GM20000 (cell line): ENCODE measurements around the gene CACNA2D2.

Source experiments
- DNase-seq: peaks from one replicate; pipeline ENCODE4 v3.0.0; 2012; ENCODE audit warnings: low spot score
- TF ChIP-seq, protein P1 (sequence below): IDR thresholded peaks from 2 replicates; pipeline ENCODE4 v1.5.1; 2012; ENCODE audit warnings: mild to moderate bottlenecking, control low read depth; ENCODE audit errors: extremely low read depth, missing control alignments

The CACNA2D2 gene

DNA sequence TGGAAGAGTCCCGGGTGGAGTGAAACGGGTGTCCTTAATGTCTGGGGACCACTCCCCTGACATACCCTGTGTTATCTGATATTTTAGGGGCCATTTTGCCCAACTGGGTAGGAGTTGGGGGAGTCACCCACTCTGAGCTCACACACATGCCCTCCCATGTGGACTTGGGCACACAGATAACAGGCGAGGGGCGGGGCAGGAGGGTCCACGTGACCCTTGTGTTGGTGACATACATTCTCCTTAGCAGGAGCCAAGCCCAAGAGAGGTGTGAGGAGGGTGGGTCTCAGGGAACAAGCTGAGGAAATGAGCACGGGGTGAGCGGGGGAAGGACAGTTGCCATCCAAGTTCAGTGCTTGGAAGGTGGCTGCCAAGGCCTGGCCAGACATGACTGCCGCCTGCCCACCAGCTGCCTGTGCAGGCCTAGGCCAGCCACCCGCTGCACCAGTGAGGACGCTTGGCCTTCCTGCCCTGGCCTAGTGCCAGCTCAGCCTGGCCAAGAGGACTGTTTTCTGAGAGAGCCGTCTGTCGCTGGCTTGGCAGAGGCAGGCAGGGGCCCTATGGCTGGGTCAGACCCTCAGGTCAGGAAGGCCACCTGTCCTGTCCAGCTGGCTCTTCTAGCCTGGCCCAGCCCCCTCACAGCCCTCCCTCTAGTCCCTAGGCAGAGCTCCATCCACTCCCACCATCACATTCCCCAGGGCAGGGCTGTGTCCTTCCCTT is 112.8 kb downstream of the CACNA2D2 start:
- TF ChIP-seq, protein P1, sequence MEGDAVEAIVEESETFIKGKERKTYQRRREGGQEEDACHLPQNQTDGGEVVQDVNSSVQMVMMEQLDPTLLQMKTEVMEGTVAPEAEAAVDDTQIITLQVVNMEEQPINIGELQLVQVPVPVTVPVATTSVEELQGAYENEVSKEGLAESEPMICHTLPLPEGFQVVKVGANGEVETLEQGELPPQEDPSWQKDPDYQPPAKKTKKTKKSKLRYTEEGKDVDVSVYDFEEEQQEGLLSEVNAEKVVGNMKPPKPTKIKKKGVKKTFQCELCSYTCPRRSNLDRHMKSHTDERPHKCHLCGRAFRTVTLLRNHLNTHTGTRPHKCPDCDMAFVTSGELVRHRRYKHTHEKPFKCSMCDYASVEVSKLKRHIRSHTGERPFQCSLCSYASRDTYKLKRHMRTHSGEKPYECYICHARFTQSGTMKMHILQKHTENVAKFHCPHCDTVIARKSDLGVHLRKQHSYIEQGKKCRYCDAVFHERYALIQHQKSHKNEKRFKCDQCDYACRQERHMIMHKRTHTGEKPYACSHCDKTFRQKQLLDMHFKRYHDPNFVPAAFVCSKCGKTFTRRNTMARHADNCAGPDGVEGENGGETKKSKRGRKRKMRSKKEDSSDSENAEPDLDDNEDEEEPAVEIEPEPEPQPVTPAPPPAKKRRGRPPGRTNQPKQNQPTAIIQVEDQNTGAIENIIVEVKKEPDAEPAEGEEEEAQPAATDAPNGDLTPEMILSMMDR: no peak
- no peak for DNase-seq

DNA sequence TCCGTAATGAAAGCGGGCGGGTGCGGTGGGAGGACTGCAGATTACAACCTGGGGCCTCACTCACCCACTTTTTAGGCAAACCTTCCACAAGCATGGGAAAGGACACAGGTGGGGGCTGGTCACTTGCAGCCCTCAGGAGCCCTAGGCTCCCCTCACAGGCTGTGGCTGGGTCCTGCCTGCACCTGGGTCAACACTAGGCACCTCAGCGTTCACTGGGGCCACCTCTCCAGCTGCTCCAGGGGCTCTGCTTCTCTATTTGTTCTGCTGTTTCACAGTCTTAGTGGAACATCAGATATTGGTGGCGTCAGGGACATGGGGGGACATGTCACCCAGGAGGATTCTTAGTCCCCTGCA is 114.0 kb downstream of the CACNA2D2 start:
- TF ChIP-seq, protein P1: no peak
- no peak for DNase-seq

DNA sequence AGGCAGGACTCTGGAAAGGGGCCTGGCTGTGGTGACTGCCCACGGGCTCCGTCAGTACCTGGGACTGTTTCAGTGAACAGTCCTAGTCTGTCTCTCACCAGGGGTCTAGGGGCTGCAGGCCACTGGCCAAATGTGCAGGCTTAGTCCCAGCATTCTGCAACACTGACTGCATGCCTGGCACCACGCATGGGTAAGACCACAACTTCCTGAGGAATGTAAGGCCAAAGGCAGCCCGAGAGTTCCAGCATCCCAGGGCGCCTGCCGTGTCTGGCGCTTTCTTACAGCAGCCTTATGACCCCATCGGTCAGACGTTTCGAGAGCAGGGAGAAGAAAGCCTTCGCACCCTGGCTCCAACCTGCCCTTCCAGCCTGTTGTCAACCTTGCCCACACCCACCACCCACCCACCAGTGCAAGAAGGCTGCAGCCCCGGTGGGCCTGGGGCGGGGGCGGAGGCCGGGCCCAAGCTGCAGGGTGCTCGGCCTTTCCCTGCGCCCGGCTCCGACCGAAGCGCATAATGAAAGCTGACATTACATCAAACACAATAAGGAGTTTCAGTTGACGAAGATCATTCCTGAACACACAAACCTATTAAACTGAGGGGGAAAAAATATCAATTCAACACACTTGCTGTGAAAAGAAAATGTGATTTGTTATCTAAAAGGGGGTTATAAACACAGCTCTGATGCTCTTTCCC is 114.6 kb downstream of the CACNA2D2 start:
- TF ChIP-seq, protein P1: no peak
- DNase-seq: no peak

DNA sequence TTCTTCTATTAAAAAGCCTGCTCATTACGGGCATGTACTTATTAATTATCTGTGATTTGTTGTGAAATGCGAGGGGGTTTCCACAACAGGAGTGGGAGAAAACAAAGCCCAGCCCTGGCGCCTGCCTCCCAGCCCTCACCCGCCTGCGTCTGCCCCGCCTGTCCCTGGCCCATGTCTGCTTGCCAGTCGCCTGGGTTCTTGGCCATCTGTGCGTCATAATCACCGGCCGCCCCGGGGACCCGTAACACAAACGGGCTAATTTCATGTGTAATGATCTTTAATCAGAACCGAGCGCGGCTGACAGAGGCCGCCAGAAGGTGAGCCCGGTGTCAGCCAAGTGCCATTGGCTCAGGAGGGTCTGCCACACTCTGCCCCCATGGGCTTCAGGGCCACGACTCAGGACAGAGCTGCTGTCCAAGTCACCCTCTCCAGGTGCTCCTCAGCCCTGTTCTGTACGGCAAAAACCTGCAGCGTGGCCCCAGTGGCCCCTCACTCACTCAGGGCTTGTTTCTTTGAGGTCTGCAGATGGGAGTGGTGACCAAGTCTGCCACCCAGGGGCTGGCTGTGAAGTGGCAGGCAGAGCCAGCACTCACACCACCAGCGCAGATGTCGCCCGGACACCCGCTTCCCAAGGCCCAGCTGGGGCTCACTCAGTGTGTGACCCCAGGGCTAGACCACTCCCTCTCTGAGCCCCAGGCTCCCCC is 115.3 kb downstream of the CACNA2D2 start:
- no peak for DNase-seq
- TF ChIP-seq, protein P1: no peak

DNA sequence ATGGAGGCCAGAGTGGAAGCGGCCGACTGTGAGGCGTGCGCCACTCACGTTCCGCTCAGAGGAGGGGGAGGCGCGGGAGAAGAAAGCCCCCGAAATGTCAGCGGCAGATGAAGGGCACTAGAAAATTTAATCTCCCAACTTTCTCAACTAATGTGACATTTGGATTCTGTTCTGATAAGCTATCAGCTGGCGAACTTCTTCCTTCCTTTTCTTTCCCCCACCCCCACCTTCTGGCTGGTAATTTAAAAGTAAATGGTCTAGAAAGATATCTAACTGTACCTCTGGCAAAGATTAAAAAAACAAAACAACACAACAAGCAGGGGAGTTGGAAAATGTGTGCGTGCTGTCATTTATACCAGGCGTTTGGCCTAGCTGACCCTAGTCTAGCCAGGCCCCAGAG is 117.7 kb downstream of the CACNA2D2 start:
- DNase-seq: no peak

DNA sequence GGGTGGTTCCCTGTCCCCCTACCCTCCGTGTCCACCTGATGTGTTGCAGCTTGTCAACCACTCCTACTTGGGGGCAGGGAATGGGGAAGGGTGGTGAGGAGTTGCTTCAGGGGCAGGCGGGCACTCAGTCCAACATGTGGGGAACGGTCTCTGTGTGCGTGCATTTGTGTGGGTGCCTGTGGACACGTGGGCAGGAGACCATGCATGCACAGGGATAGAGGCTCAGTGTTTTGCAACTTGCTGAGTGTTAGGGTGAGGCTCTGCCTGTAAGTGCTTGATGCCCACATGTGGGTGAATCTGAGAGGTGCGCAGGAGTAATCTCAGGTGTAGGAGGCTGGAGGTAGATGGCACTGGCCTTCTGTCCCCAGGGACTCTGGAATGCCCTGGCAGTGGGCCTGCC is 119.7 kb downstream of the CACNA2D2 start:
- TF ChIP-seq, protein P1: no peak
- DNase-seq: no peak

More for the DNA sequence above, 117.7 kb downstream of the CACNA2D2 start:
- TF ChIP-seq, protein P1: no peak

DNA sequence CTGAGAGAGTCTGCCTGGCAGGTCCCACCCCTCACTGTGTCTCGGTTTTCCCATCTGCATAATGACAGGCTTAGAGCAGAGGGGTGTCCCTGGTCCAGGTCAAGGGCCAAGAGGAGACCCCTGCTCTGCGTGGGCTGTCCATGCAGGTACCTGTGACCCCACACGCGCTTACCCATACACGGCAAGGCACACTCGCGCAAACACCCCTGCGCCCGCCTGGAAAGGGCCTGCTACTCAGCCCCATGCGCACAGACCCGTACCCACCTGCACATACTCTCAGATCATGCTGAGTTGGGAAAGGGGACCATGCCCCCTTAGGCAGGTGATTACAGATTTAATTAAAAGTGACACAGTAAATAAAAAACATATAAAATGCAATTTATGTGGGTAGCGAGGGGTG is 120.7 kb downstream of the CACNA2D2 start:
- no peak for DNase-seq
- TF ChIP-seq, protein P1: no peak
